GM23338 (cell line): Measurements from ENCODE around the gene FSTL3. TPM values are rescaled to one million over a fixed set of nuclear protein-coding genes. Genes with fewer than 3 reads are reported as not detected.
A peak's percentile ranks its signal among the peaks of the same experiment; 100 is the strongest.

Experiments used
- ATAC-seq: fragments of 200-7000 bp; cut with Tn5 transposase; 3 replicates; pipeline ENCODE4 v1.9.1; 2020
- DNase-seq: peaks from one replicate; pipeline ENCODE4 v3.0.0-alpha.2; 2015; ENCODE audit warnings: low spot score
- H2AFZ ChIP-seq: fragments of 200-600 bp; sonication (generic); 2 replicates; pipeline ENCODE4 v1.8.0; 2016; ENCODE audit warnings: antibody characterized with exemption, mild to moderate bottlenecking, moderate library complexity
- H3F3A ChIP-seq: fragments of 200-600 bp; sonication (generic); replicated peaks from 2 replicates; pipeline ENCODE4 v1.8.0; 2017; ENCODE audit warnings: antibody characterized with exemption, mixed run types, low read depth
- H3K27ac ChIP-seq: fragments of 200-600 bp; sonication (generic); 2 replicates; pipeline ENCODE4 v1.6.1; 2016; ENCODE audit warnings: low read depth
- H3K27me3 ChIP-seq: fragments of 200-600 bp; sonication (generic); 2 replicates; pipeline ENCODE4 v1.8.0; 2016; ENCODE audit warnings: mild to moderate bottlenecking, mixed run types, moderate library complexity; ENCODE audit not compliant: insufficient read depth
- H3K36me3 ChIP-seq: fragments of 200-600 bp; sonication (generic); 2 replicates; pipeline ENCODE4 v1.8.0; 2016; ENCODE audit warnings: mild to moderate bottlenecking; ENCODE audit not compliant: insufficient read depth
- H3K4me1 ChIP-seq: fragments of 200-600 bp; sonication (generic); 2 replicates; pipeline ENCODE4 v1.8.0; 2016; ENCODE audit warnings: mild to moderate bottlenecking, moderate library complexity; ENCODE audit not compliant: insufficient read depth
- H3K4me2 ChIP-seq: fragments of 200-600 bp; sonication (generic); 2 replicates; pipeline ENCODE4 v1.7.1; 2017; ENCODE audit warnings: mixed run types
- H3K4me3 ChIP-seq: fragments of 200-600 bp; sonication (generic); 2 replicates; pipeline ENCODE4 v1.6.1; 2016; ENCODE audit warnings: mixed run types
- H3K79me2 ChIP-seq: fragments of 200-600 bp; sonication (generic); replicated peaks from 2 replicates; pipeline ENCODE4 v1.8.0; 2017; ENCODE audit warnings: mild to moderate bottlenecking; ENCODE audit not compliant: insufficient read depth
- H3K9me2 ChIP-seq: fragments of 200-600 bp; sonication (generic); 2 replicates; pipeline ENCODE4 v1.8.0; 2017; ENCODE audit not compliant: insufficient read depth
- H4K20me1 ChIP-seq: fragments of 200-600 bp; sonication (generic); replicated peaks from 2 replicates; pipeline ENCODE4 v1.8.0; 2017; ENCODE audit warnings: mild to moderate bottlenecking; ENCODE audit not compliant: insufficient read depth
- H3K27ac Mint-ChIP-seq: 2 replicates; pipeline ENCODE4 v1.8.0; 2020; ENCODE audit warnings: inconsistent platforms, mild to moderate bottlenecking, moderate library complexity, mixed read lengths
- H3K27me3 Mint-ChIP-seq: 3 replicates; pipeline ENCODE4 v1.8.0; 2022; ENCODE audit warnings: low read depth, mild to moderate bottlenecking, moderate library complexity, mixed read lengths, inconsistent platforms; ENCODE audit not compliant: insufficient read depth, poor library complexity
- H3K36me3 Mint-ChIP-seq: 3 replicates; pipeline ENCODE4 v1.8.0; 2021; ENCODE audit warnings: low read depth, mild to moderate bottlenecking, inconsistent platforms, moderate library complexity, mixed read lengths
- H3K4me1 Mint-ChIP-seq: 3 replicates; pipeline ENCODE4 v1.8.0; 2020; ENCODE audit warnings: mild to moderate bottlenecking, inconsistent platforms, mixed read lengths
- H3K4me3 Mint-ChIP-seq: 3 replicates; pipeline ENCODE4 v1.8.0; 2021; ENCODE audit warnings: moderate library complexity, mild to moderate bottlenecking, inconsistent platforms, mixed read lengths
- H3K9me3 Mint-ChIP-seq: 3 replicates; pipeline ENCODE4 v1.8.0; 2020; ENCODE audit warnings: moderate library complexity, mild to moderate bottlenecking, inconsistent platforms, mixed read lengths
- CREB1 ChIP-seq: fragments of 250-450 bp; sonication (Bioruptor Pico); IDR thresholded peaks from 2 replicates; pipeline ENCODE4 v1.5.0; 2020; ENCODE audit warnings: low read depth, mild to moderate bottlenecking, moderate library complexity
- EZH2 ChIP-seq: fragments of 200-600 bp; sonication (generic); IDR thresholded peaks from one replicate; pipeline ENCODE4 v1.8.0; 2017; ENCODE audit warnings: antibody characterized with exemption, mild to moderate bottlenecking, low read depth; ENCODE audit not compliant: unreplicated experiment
- EZH2phosphoT487 ChIP-seq: fragments of 200-600 bp; sonication (generic); IDR thresholded peaks from one replicate; pipeline ENCODE4 v1.8.1; 2018; ENCODE audit warnings: antibody characterized with exemption; ENCODE audit not compliant: unreplicated experiment
- JUNB ChIP-seq: IDR thresholded peaks from one replicate; pipeline ENCODE4 v1.6.1; 2016; ENCODE audit warnings: antibody characterized with exemption; ENCODE audit not compliant: unreplicated experiment
- NANOG ChIP-seq: IDR thresholded peaks from 2 replicates; pipeline ENCODE4 v1.6.1; 2016; ENCODE audit warnings: antibody characterized with exemption, borderline replicate concordance
- POLR2AphosphoS5 ChIP-seq: IDR thresholded peaks from 2 replicates; pipeline ENCODE4 v1.6.1; 2016; ENCODE audit warnings: antibody characterized with exemption, low read depth
- STAT1 ChIP-seq: IDR thresholded peaks from one replicate; pipeline ENCODE4 v1.6.1; 2016; ENCODE audit warnings: antibody characterized with exemption; ENCODE audit not compliant: unreplicated experiment
- ZNF114 ChIP-seq: fragments of 250-450 bp; sonication (Bioruptor Pico); IDR thresholded peaks from 2 replicates; pipeline ENCODE4 v1.5.0; 2020; ENCODE audit warnings: mild to moderate bottlenecking, moderate library complexity
- ZNF331 ChIP-seq: fragments of 250-450 bp; sonication (Bioruptor Pico); IDR thresholded peaks from 2 replicates; pipeline ENCODE4 v1.5.0; 2020; ENCODE audit warnings: low read depth, mild to moderate bottlenecking, moderate library complexity
- polyA plus RNA-seq: library from polyadenylated mRNA; unstranded; fragments of >200 nt; fragmentation: Nextera tagmentation; extraction: Ambion mirVana; gene quantifications from 2 replicates; pipeline ENCODE4 v1.2.1, GENCODE V29; 2016
- total RNA-seq: library from RNA; depleted of rRNA; stranded (reverse); fragments of >200 nt; shearing (Covaris generic); gene quantifications from 2 replicates; pipeline ENCODE4 v1.2.3, GENCODE V29; 2014
- TF ChIP-seq, protein P1 (sequence below): IDR thresholded peaks from 2 replicates; pipeline ENCODE4 v1.6.1; 2016; ENCODE audit warnings: antibody characterized with exemption
- TF ChIP-seq, protein P2 (sequence below): IDR thresholded peaks from one replicate; pipeline ENCODE4 v1.6.1; 2018; ENCODE audit warnings: antibody characterized with exemption; ENCODE audit not compliant: unreplicated experiment
- TF ChIP-seq, protein P3 (sequence below), 2 experiments: fragments of 200-600 bp in 1 of 2; sonication (generic) in 1 of 2; conservative IDR thresholded peaks; 2 replicates each; pipeline versions ENCODE4 v1.5.1 to v1.6.1; 2016 to 2017; ENCODE audit warnings: antibody characterized with exemption in 2 of 2, low read depth in 2 of 2, mild to moderate bottlenecking in 2 of 2, moderate library complexity in 1 of 2
- TF ChIP-seq, protein P4 (sequence below): fragments of 250-450 bp; sonication (Bioruptor Pico); IDR thresholded peaks from 2 replicates; pipeline ENCODE4 v1.5.0; 2020; ENCODE audit warnings: mild to moderate bottlenecking, moderate library complexity

Gene FSTL3
- total and polyA plus RNA-seq, 2 experiments from 2014 or later, result 3.1 to 10.1 TPM

DNA sequence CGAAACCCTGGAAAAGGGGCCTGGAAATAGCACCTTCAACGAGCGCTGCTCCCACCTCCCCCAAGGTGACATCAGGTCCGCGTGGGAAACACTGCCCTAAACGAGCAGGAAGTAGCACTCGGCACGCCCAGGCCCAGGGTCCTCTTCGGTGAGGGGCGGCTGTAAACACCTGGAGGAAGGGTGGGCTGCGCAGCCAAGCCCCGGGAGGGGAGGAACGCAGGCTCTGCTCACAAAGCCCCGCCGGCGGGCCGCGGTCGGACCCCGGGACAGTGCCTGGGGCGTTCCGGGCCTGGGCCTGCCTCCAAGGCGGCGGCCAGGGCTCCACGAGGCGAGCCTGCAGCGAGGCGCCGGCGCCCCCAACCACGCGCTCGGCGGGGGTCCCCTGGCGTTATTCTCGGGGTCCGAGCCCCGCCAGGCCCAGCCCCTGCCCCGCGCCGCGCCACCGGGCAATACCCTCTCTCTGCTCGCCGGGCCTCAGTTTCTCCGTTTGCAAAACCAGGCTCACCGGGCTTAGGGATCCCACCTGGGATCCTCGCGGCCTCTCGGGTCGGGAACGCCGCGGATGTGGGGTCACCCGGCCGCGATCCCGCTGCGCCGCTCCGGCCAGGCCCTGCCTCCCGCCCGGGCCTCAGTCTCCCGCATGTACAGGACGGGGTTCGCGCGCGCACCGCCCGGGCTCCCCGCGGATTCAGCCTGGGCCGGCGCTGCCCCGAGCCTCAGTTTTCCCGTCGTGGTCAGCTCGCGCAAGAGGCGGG, 13.8 kb upstream of the FSTL3 start:
- peaks cover 11% of the 10 kb centered on the region; the same call in 2 of the 3 replicates for H3K9me3 Mint-ChIP-seq
- no peaks in the 10 kb centered on the region; the same call in 1 of the 3 replicates for H3K36me3 Mint-ChIP-seq
- H3K4me1 Mint-ChIP-seq, result peaks cover 13% of the 10 kb centered on the region
- Histone ChIP-seq H3K27me3 (no peaks in the 10 kb centered on the region), H2AFZ (no peak overlapping the region), H3K36me3 (no peaks in the 10 kb centered on the region), H3K27ac (no peak overlapping the region), H3K4me3 (peak overlapping the region; percentile 82), H3K79me2 (peaks cover 55% of the 10 kb centered on the region), H3K4me2 (peak overlapping the region; percentile 90), H3F3A (peaks cover 8% of the 10 kb centered on the region; the same call in 1 of the 2 replicates), H4K20me1 (peaks cover 31% of the 10 kb centered on the region), H3K4me1 (peaks cover 6% of the 10 kb centered on the region), H3K9me2 (no peaks in the 10 kb centered on the region)
- ATAC-seq (peak; percentile 10), DNase-seq (peak; percentile 70)
- peak overlapping the region; percentile 82 for H3K4me3 Mint-ChIP-seq
- TF ChIP-seq POLR2AphosphoS5, result no peak
- no peak for TF ChIP-seq JUNB
- TF ChIP-seq ZNF331 (CRISPR knock-in tag), result no peak
- TF ChIP-seq, protein P1, sequence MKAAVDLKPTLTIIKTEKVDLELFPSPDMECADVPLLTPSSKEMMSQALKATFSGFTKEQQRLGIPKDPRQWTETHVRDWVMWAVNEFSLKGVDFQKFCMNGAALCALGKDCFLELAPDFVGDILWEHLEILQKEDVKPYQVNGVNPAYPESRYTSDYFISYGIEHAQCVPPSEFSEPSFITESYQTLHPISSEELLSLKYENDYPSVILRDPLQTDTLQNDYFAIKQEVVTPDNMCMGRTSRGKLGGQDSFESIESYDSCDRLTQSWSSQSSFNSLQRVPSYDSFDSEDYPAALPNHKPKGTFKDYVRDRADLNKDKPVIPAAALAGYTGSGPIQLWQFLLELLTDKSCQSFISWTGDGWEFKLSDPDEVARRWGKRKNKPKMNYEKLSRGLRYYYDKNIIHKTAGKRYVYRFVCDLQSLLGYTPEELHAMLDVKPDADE, result no peak
- TF ChIP-seq EZH2, result no peak
- TF ChIP-seq, protein P2, sequence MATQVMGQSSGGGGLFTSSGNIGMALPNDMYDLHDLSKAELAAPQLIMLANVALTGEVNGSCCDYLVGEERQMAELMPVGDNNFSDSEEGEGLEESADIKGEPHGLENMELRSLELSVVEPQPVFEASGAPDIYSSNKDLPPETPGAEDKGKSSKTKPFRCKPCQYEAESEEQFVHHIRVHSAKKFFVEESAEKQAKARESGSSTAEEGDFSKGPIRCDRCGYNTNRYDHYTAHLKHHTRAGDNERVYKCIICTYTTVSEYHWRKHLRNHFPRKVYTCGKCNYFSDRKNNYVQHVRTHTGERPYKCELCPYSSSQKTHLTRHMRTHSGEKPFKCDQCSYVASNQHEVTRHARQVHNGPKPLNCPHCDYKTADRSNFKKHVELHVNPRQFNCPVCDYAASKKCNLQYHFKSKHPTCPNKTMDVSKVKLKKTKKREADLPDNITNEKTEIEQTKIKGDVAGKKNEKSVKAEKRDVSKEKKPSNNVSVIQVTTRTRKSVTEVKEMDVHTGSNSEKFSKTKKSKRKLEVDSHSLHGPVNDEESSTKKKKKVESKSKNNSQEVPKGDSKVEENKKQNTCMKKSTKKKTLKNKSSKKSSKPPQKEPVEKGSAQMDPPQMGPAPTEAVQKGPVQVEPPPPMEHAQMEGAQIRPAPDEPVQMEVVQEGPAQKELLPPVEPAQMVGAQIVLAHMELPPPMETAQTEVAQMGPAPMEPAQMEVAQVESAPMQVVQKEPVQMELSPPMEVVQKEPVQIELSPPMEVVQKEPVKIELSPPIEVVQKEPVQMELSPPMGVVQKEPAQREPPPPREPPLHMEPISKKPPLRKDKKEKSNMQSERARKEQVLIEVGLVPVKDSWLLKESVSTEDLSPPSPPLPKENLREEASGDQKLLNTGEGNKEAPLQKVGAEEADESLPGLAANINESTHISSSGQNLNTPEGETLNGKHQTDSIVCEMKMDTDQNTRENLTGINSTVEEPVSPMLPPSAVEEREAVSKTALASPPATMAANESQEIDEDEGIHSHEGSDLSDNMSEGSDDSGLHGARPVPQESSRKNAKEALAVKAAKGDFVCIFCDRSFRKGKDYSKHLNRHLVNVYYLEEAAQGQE, result no peak
- no peak for TF ChIP-seq NANOG
- TF ChIP-seq, protein P3, sequence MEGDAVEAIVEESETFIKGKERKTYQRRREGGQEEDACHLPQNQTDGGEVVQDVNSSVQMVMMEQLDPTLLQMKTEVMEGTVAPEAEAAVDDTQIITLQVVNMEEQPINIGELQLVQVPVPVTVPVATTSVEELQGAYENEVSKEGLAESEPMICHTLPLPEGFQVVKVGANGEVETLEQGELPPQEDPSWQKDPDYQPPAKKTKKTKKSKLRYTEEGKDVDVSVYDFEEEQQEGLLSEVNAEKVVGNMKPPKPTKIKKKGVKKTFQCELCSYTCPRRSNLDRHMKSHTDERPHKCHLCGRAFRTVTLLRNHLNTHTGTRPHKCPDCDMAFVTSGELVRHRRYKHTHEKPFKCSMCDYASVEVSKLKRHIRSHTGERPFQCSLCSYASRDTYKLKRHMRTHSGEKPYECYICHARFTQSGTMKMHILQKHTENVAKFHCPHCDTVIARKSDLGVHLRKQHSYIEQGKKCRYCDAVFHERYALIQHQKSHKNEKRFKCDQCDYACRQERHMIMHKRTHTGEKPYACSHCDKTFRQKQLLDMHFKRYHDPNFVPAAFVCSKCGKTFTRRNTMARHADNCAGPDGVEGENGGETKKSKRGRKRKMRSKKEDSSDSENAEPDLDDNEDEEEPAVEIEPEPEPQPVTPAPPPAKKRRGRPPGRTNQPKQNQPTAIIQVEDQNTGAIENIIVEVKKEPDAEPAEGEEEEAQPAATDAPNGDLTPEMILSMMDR (conservative IDR thresholded peaks at IDR 0.05; ENCODE audit: low read depth in 2 of 2), result no peak
- no peak for TF ChIP-seq CREB1 (CRISPR knock-in tag)
- TF ChIP-seq ZNF114 (CRISPR knock-in tag), result no peak
- no peak for TF ChIP-seq EZH2phosphoT487
- no peak for TF ChIP-seq STAT1
- TF ChIP-seq, protein P4, sequence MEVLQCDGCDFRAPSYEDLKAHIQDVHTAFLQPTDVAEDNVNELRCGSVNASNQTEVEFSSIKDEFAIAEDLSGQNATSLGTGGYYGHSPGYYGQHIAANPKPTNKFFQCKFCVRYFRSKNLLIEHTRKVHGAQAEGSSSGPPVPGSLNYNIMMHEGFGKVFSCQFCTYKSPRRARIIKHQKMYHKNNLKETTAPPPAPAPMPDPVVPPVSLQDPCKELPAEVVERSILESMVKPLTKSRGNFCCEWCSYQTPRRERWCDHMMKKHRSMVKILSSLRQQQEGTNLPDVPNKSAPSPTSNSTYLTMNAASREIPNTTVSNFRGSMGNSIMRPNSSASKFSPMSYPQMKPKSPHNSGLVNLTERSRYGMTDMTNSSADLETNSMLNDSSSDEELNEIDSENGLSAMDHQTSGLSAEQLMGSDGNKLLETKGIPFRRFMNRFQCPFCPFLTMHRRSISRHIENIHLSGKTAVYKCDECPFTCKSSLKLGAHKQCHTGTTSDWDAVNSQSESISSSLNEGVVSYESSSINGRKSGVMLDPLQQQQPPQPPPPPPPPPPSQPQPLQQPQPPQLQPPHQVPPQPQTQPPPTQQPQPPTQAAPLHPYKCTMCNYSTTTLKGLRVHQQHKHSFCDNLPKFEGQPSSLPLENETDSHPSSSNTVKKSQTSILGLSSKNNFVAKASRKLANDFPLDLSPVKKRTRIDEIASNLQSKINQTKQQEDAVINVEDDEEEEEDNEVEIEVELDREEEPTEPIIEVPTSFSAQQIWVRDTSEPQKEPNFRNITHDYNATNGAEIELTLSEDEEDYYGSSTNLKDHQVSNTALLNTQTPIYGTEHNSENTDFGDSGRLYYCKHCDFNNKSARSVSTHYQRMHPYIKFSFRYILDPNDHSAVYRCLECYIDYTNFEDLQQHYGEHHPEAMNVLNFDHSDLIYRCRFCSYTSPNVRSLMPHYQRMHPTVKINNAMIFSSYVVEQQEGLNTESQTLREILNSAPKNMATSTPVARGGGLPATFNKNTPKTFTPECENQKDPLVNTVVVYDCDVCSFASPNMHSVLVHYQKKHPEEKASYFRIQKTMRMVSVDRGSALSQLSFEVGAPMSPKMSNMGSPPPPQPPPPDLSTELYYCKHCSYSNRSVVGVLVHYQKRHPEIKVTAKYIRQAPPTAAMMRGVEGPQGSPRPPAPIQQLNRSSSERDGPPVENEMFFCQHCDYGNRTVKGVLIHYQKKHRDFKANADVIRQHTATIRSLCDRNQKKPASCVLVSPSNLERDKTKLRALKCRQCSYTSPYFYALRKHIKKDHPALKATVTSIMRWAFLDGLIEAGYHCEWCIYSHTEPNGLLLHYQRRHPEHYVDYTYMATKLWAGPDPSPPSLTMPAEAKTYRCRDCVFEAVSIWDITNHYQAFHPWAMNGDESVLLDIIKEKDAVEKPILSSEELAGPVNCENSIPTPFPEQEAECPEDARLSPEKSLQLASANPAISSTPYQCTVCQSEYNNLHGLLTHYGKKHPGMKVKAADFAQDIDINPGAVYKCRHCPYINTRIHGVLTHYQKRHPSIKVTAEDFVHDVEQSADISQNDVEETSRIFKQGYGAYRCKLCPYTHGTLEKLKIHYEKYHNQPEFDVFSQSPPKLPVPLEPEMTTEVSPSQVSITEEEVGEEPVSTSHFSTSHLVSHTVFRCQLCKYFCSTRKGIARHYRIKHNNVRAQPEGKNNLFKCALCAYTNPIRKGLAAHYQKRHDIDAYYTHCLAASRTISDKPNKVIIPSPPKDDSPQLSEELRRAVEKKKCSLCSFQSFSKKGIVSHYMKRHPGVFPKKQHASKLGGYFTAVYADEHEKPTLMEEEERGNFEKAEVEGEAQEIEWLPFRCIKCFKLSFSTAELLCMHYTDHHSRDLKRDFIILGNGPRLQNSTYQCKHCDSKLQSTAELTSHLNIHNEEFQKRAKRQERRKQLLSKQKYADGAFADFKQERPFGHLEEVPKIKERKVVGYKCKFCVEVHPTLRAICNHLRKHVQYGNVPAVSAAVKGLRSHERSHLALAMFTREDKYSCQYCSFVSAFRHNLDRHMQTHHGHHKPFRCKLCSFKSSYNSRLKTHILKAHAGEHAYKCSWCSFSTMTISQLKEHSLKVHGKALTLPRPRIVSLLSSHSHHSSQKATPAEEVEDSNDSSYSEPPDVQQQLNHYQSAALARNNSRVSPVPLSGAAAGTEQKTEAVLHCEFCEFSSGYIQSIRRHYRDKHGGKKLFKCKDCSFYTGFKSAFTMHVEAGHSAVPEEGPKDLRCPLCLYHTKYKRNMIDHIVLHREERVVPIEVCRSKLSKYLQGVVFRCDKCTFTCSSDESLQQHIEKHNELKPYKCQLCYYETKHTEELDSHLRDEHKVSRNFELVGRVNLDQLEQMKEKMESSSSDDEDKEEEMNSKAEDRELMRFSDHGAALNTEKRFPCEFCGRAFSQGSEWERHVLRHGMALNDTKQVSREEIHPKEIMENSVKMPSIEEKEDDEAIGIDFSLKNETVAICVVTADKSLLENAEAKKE (CRISPR knock-in tag), result no peak
- peaks cover 16% of the 10 kb centered on the region for H3K27me3 Mint-ChIP-seq
- H3K27ac Mint-ChIP-seq, result no peak overlapping the region
